Panc1 (cell line): ENCODE measurements around the gene CARMIL3.

Experiments used
- POLR2AphosphoS5 ChIP-seq: IDR thresholded peaks from 2 replicates; pipeline ENCODE4 v1.6.1; 2012; ENCODE audit warnings: mild to moderate bottlenecking, low read depth, low read length, moderate library complexity
- SIN3A ChIP-seq: IDR thresholded peaks from 2 replicates; pipeline ENCODE4 v1.6.1; 2012; ENCODE audit warnings: low read depth, mild to moderate bottlenecking, low read length, moderate library complexity, borderline replicate concordance; ENCODE audit not compliant: insufficient read depth
- TCF7L2 ChIP-seq: IDR thresholded peaks from 2 replicates; pipeline ENCODE4 v1.6.1; 2011; ENCODE audit warnings: mild to moderate bottlenecking, low read depth, low read length, inconsistent platforms
- TF ChIP-seq, protein P1 (sequence below), 2 experiments: IDR thresholded peaks; 2 replicates each; pipeline ENCODE4 v1.6.1; 2011 to 2012; ENCODE audit warnings: low read depth in 2 of 2, control low read depth in 1 of 2, low read length in 1 of 2, mild to moderate bottlenecking in 1 of 2, moderate library complexity in 1 of 2; ENCODE audit not compliant: insufficient read depth in 1 of 2
- TF ChIP-seq, protein P2 (sequence below): fragments of 450-650 bp; IDR thresholded peaks from 2 replicates; pipeline ENCODE4 v1.5.1; 2017; ENCODE audit warnings: mild to moderate bottlenecking

DNA sequence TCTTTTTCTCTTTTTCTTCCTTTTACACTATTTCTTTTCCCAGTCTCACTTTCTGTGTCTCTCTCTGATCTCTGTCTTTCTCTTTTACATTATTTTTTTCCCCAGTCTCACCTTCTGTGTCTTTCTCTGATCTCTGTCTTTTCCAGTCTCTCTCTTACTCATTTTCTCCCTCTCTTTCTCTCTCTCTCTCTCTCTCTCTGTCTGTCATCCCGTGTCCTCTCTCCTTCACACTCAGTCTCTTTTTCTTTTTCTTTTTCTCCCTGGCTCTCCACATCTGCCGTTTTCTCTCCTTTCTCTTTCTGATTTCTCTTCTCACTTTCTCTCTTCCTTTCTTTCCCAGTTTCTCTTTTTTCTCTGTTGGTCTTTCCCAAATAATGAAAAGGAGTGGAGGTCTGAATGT is 40.8 kb upstream of the CARMIL3 start:
- TF ChIP-seq, protein P1, sequence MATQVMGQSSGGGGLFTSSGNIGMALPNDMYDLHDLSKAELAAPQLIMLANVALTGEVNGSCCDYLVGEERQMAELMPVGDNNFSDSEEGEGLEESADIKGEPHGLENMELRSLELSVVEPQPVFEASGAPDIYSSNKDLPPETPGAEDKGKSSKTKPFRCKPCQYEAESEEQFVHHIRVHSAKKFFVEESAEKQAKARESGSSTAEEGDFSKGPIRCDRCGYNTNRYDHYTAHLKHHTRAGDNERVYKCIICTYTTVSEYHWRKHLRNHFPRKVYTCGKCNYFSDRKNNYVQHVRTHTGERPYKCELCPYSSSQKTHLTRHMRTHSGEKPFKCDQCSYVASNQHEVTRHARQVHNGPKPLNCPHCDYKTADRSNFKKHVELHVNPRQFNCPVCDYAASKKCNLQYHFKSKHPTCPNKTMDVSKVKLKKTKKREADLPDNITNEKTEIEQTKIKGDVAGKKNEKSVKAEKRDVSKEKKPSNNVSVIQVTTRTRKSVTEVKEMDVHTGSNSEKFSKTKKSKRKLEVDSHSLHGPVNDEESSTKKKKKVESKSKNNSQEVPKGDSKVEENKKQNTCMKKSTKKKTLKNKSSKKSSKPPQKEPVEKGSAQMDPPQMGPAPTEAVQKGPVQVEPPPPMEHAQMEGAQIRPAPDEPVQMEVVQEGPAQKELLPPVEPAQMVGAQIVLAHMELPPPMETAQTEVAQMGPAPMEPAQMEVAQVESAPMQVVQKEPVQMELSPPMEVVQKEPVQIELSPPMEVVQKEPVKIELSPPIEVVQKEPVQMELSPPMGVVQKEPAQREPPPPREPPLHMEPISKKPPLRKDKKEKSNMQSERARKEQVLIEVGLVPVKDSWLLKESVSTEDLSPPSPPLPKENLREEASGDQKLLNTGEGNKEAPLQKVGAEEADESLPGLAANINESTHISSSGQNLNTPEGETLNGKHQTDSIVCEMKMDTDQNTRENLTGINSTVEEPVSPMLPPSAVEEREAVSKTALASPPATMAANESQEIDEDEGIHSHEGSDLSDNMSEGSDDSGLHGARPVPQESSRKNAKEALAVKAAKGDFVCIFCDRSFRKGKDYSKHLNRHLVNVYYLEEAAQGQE (IDR thresholded peaks at IDR 0.05; ENCODE audit: insufficient read depth in 1 of 2, low read depth in 2 of 2, low read length in 1 of 2), result no peak
- TF ChIP-seq, protein P2, sequence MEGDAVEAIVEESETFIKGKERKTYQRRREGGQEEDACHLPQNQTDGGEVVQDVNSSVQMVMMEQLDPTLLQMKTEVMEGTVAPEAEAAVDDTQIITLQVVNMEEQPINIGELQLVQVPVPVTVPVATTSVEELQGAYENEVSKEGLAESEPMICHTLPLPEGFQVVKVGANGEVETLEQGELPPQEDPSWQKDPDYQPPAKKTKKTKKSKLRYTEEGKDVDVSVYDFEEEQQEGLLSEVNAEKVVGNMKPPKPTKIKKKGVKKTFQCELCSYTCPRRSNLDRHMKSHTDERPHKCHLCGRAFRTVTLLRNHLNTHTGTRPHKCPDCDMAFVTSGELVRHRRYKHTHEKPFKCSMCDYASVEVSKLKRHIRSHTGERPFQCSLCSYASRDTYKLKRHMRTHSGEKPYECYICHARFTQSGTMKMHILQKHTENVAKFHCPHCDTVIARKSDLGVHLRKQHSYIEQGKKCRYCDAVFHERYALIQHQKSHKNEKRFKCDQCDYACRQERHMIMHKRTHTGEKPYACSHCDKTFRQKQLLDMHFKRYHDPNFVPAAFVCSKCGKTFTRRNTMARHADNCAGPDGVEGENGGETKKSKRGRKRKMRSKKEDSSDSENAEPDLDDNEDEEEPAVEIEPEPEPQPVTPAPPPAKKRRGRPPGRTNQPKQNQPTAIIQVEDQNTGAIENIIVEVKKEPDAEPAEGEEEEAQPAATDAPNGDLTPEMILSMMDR, result no peak
- no peak for TF ChIP-seq TCF7L2
- no peak for TF ChIP-seq POLR2AphosphoS5
- TF ChIP-seq SIN3A, result no peak
